Heart right ventricle (tissue), 16 donors: ENCODE results near the gene ADAMTSL2. TPM values are rescaled to one million over a fixed set of nuclear protein-coding genes. Genes with fewer than 3 reads are reported as not detected.
A peak's percentile ranks its signal among the peaks of the same experiment; 100 is the strongest.

Experiments used
- ATAC-seq, 8 donors: fragments of 200-7000 bp; cut with Tn5 transposase; one replicate each; pipeline ENCODE4 v1.9.1; 2020; ENCODE audit warnings: mild to moderate bottlenecking in 8 of 8, moderate library complexity in 8 of 8, moderate number of reproducible peaks in 1 of 8
- DNase-seq, 2 donors: peaks; one replicate each; pipeline ENCODE4 v3.0.0-alpha.2; 2020
- H3K27ac ChIP-seq, 10 donors: fragments of 200-600 bp; sonication (generic) in 2 of 10; one replicate each; pipeline versions ENCODE4 v1.5.0 to v1.8.0; 2020 to 2022; ENCODE audit warnings: mild to moderate bottlenecking in 3 of 10
- H3K27me3 ChIP-seq, 7 donors: fragments of 200-600 bp; one replicate each; pipeline ENCODE4 v1.8.0; 2021 to 2022; ENCODE audit warnings: mild to moderate bottlenecking in 2 of 7
- H3K36me3 ChIP-seq, 9 donors: fragments of 200-600 bp; sonication (generic) in 1 of 9; one replicate each; pipeline versions ENCODE4 v1.5.0 to v1.8.0; 2020 to 2022; ENCODE audit warnings: mild to moderate bottlenecking in 2 of 9
- H3K4me1 ChIP-seq, 9 donors: fragments of 200-600 bp; sonication (generic) in 1 of 9; one replicate each; pipeline versions ENCODE4 v1.5.0 to v1.8.0; 2020 to 2022; ENCODE audit warnings: mild to moderate bottlenecking in 4 of 9
- H3K4me3 ChIP-seq, 10 donors: fragments of 200-600 bp; sonication (generic) in 2 of 10; one replicate each; pipeline versions ENCODE4 v1.5.0 to v1.8.0; 2020 to 2022; ENCODE audit warnings: mild to moderate bottlenecking in 7 of 10, moderate library complexity in 2 of 10
- H3K9me3 ChIP-seq, 11 donors: fragments of 200-600 bp in 10 of 11; sonication (generic) in 2 of 11; one replicate each; pipeline versions ENCODE4 v1.5.0 to v1.8.0; 2013 to 2022; ENCODE audit warnings: mild to moderate bottlenecking in 2 of 11, control low read depth in 1 of 11, moderate library complexity in 1 of 11
- WGBS, 2 donors: extraction: QIAGEN DNeasy Blood & Tissue Kit; methylation state at CpG; one replicate each; pipeline ENCODE4 v1.1.7; 2013; ENCODE audit warnings: inconsistent platforms in 1 of 2; 5-methylcytosine and 5-hydroxymethylcytosine counted together
- intact Hi-C, 10 donors: fragments of 100-400 bp; cut with DNase I; formaldehyde crosslinking; loops; one replicate each; pipeline versions ENCODE4 v1.11.1 to v1.14.2; 2022
- long read RNA-seq, 3 donors: library from polyadenylated mRNA; unstranded; transcript quantifications; one replicate each; pipeline ENCODE4 v2.0.0, GENCODE V29; 2020 to 2021
- polyA plus RNA-seq, 2 donors: library from polyadenylated mRNA; stranded (reverse); fragments of 200-250 nt; gene quantifications; one replicate each; pipeline ENCODE4 v1.2.3, GENCODE V29; 2013
- total RNA-seq, 10 donors: library from RNA; stranded (reverse); fragmentation: NEBNext Ultra II Directional in 3 of 10; extraction: Animal tissue kit (Norgen Biotek cat#: 25700) in 3 of 10; gene quantifications; one replicate each; pipeline versions ENCODE4 v1.2.1 to v1.2.4, GENCODE V29; 2021 to 2023
- TF ChIP-seq, protein P1 (sequence below), 9 donors: fragments of 200-600 bp; sonication (generic) in 2 of 9; IDR thresholded peaks; one replicate each; pipeline versions ENCODE4 v1.5.0 to v1.8.0; 2021 to 2022; ENCODE audit warnings: antibody characterized with exemption in 9 of 9, mild to moderate bottlenecking in 5 of 9, moderate library complexity in 1 of 9
- donor health status: Arrhythmogenic right ventricular cardiomyopathy.
- donor health status: ischemic (EF 13 %, LVEDD 7.1; RV severe dilation, severe dysfunction).
- donor health status: healthy with polysubstance abuse.
- donor health status: DM: no; HTN: yes; CAD: no.
- donor health status: DM: no; HTN: no; CAD: no.
- donor health status: ischemic (EF 25% LVEDD 6.9; RV normal size, moderate dysfunction).
- donor health status: ischemic (EF 25% LVEDD 5.7; RV mildly dilated, moderate dysfunction).
- donor health status: healthy.
- donor health status: DM: yes; HTN: yes; CAD: no.
- donor health status: Ischemic cardiomyopathy.
- donor health status: ischemic (EF 35%, LVEDD 5.7; RV mildly dilated, moderate dysfunction).
- donor health status: nonischemic (EF 11% LVEDD 7.7; RV severe dilation, severe dysfunction).
- donor health status: DM: yes; HTN: yes; CAD: no.
- donor health status: PGD.
- donor health status: ischemic (EF 29% LVEDD 5.4; RV normal size, mild dysfunction).
- donor health status: nonischemic (EF 23%, LVEDD 6.1; RV moderate dilation, normal function).

Gene ADAMTSL2
- total RNA-seq (1 to 10 TPM; 2.0 to 9.1 (median 4.3) TPM), polyA plus RNA-seq (1 to 10 TPM; 4.9 to 7.5 TPM)
- long read RNA-seq, donor 1, partial matches to known transcripts = 23 of 27 reads
- long read RNA-seq, donor 1, other reads (novel, unspliced or antisense) = 4 of 27 reads
- long read RNA-seq, donor 2, partial matches to known transcripts = 10 of 15 reads
- long read RNA-seq, donor 2, other reads (novel, unspliced or antisense) = 5 of 15 reads
- long read RNA-seq, donor 3, partial matches to known transcripts = 12 of 15 reads
- long read RNA-seq, donor 3, other reads (novel, unspliced or antisense) = 3 of 15 reads

DNA sequence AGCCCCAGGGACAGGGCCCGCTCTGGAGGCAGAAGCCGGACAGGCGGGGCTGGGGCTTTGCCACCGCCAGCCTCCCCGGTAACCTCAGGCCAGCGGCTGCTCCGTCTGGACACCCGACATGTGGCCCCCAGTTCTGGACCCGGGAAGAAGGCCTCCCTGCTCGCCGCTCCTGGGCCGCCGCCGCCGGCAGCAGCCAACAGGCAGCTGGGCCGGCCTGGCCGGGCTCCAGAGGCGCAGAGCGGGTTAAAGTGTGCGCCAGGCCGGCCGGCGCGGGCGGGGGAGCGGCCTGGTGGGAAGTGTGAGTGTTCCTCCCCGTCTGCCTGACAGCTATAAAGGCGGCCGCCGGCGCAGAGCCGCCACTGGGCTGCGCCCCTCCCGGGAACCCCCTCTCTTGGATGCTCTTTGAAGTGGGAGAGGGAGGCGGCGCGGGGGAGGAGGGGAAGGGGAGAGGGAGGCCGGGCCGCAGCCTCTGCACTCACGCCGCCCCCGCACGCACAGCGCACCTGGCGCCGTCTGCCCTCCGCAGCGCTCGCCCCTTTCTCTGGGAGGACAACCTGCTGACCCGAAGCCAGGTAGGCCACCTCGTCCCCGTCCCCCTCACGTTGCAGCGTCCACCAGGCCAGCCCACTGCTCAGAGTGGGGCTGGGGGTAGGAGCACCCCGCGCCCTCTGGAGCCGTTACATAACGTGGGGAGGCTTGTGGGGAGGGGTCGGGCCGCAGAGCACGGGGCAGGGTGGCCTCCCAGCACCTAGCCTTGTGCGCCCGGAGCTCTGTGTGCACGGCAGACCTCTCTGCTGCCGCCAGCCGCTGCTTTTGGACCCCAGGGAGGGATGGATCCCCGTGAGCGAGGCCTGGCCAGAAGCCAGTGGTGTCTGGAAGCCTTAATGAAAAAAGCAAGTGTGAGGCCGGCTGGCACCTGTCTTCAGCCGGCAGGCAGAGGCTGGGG is at the start of gene ADAMTSL2:
Gene ADAMTSL2 (plus strand): TSS at position 359 of the 946 bp plus-strand sequence. CDS start 2,009 bp downstream, outside the sequence.
- DNase-seq = peak; percentile 77 to 86
- H3K27me3 ChIP-seq = peaks cover 0 to 45% (median 0%) of the 10 kb centered on the region in 7 donors
- WGBS, 2 donors = 1 to 2% methylated on average over 54 to 69 of the region's 70 CpGs
- peak; percentile 56 to 76 (median 66) for ATAC-seq
- TF ChIP-seq, protein P1, sequence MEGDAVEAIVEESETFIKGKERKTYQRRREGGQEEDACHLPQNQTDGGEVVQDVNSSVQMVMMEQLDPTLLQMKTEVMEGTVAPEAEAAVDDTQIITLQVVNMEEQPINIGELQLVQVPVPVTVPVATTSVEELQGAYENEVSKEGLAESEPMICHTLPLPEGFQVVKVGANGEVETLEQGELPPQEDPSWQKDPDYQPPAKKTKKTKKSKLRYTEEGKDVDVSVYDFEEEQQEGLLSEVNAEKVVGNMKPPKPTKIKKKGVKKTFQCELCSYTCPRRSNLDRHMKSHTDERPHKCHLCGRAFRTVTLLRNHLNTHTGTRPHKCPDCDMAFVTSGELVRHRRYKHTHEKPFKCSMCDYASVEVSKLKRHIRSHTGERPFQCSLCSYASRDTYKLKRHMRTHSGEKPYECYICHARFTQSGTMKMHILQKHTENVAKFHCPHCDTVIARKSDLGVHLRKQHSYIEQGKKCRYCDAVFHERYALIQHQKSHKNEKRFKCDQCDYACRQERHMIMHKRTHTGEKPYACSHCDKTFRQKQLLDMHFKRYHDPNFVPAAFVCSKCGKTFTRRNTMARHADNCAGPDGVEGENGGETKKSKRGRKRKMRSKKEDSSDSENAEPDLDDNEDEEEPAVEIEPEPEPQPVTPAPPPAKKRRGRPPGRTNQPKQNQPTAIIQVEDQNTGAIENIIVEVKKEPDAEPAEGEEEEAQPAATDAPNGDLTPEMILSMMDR (IDR thresholded peaks at IDR 0.05) = peak in 1 of 9 donors; percentile 27
- H3K27ac ChIP-seq = peak within 1 kb of the TSS in 9 of 10 donors; percentile 15 to 81 (median 61)
- intact Hi-C loops = loop anchor here in 7 of 10 donors (1.0 to 5.0 kb wide), 5 partner anchors 43 to 193 kb away; no protein-coding TSS in a partner anchor
- H3K4me1 ChIP-seq = peaks cover 23 to 68% (median 36%) of the 10 kb centered on the region in 9 donors
- H3K4me3 ChIP-seq = peak within 1 kb of the TSS; percentile 19 to 60 (median 52)
- H3K36me3 ChIP-seq = no peaks in the 10 kb centered on the region
- H3K9me3 ChIP-seq = no peaks in the 10 kb centered on the region

DNA sequence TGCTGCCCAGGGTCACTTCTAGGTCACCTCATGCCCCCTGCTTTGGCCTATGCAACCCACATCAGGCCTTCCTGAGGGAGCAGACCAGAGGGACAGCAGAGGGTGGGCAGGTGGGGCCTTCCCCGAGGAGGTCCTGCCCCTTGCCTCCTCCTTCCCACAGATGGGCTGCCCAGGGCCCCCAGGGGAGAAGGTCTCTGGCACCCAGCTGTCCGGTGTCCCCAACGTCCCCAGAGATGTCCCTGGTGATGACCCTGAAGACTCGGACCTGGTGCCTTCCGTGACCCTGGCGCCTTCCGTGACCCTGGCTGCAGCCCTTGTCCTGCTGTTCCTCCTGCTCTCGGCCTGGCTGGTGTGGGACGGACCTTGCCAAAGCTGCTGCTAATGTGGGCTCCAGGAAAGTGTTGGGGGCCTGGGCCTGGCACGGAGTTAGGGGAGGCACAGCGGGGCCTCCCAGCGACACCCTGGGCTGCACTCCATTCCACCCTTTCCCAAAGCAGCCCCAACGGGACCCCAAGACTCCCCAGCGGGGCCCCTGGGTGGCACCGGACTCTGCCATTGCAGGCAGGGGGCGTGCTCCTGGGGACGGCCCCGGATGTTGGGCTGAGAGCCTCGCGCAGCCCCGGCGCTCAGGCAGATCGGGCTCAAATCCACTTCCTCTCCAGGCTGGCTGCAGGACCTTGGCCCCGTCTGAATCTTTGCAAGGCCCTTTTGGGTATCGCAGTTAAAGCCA is 48.8 kb upstream of the ADAMTSL2 start:
- WGBS, 2 donors = 62 to 66% methylated on average over 25 of the region's 25 CpGs
- Histone ChIP-seq H3K27me3 (peaks cover 0 to 16% (median 0%) of the 10 kb centered on the region in 7 donors), H3K36me3 (no peaks in the 10 kb centered on the region), H3K4me3 (no peak overlapping the region), H3K9me3 (no peaks in the 10 kb centered on the region), H3K27ac (no peak overlapping the region), H3K4me1 (peaks cover 0 to 14% (median 5%) of the 10 kb centered on the region in 9 donors)
- intact Hi-C loops = loop anchor here (1.0 to 10.0 kb wide), 13 partner anchors 78 to 461 kb away; partner anchors contain the start of genes MED22 (in 2 of the 10), RPL7A (in 2 of the 10), SURF1 (in 1 of the 10) and SURF2 (in 1 of the 10)
- TF ChIP-seq, protein P1 (IDR thresholded peaks at IDR 0.05) = no peak
- DNase-seq = no peak
- peak in 5 of 8 donors; percentile 3 to 23 (median 8) for ATAC-seq

DNA sequence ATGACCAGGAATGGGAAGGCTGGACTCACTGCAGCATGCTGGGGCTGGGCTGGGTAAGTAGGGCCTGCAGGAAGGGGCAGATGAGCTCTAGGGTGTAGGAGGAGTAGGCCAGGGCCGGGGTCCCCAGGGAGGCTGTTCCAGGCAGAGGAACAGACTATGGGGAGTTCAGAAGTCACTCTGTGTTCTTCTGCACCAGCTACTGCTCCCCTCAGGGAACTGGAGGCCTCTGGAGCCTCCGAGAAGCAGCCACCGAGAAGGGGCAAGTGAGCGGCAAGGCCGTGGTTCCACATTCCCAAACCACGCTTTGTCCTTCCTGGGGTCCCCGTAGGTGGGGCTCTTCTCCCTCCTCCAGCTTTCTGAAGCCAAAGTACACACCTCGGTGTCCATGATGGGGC is 47.2 kb upstream of the ADAMTSL2 start:
- H3K4me3 ChIP-seq = peak overlapping the region in 1 of 10 donors; percentile 7
- no peak for DNase-seq
- peaks cover 0 to 16% (median 0%) of the 10 kb centered on the region in 7 donors for H3K27me3 ChIP-seq
- intact Hi-C loops = loop anchor here (2.0 to 10.0 kb wide), 10 partner anchors 80 to 463 kb away; partner anchors contain the start of genes MED22 (in 2 of the 10), RPL7A (in 2 of the 10) and SURF6 (in 1 of the 10)
- TF ChIP-seq, protein P1 (IDR thresholded peaks at IDR 0.05) = no peak
- WGBS, 2 donors = 78 to 89% methylated on average over 8 of the region's 8 CpGs
- H3K4me1 ChIP-seq = peaks cover 5 to 22% (median 16%) of the 10 kb centered on the region in 9 donors
- H3K36me3 ChIP-seq = no peaks in the 10 kb centered on the region
- no peak for ATAC-seq
- H3K27ac ChIP-seq = peak overlapping the region in 3 of 10 donors; percentile 20 to 68 (median 31)
- H3K9me3 ChIP-seq = no peaks in the 10 kb centered on the region
